Transverse colon (tissue), 4 donors: ENCODE measurements around the gene LYRM7. TPM values are rescaled to one million over a fixed set of nuclear protein-coding genes. Genes with fewer than 3 reads are reported as not detected.

Experiments
- DNase-seq: peaks from one replicate; pipeline ENCODE4 v3.0.0-alpha.2; 2019
- H3K27ac ChIP-seq, 4 donors: fragments of 200-600 bp; sonication (generic); 2 replicates each; pipeline ENCODE4 v1.5.1; 2016 to 2018; ENCODE audit warnings: inconsistent platforms in 4 of 4
- H3K27me3 ChIP-seq: fragments of 200-600 bp; sonication (generic); 2 replicates; pipeline ENCODE4 v1.5.1; 2017; ENCODE audit warnings: inconsistent platforms
- H3K36me3 ChIP-seq, 4 donors: fragments of 200-600 bp; sonication (generic); 2 replicates each; pipeline ENCODE4 v1.5.1; 2017 to 2019; ENCODE audit warnings: inconsistent platforms in 4 of 4
- H3K4me1 ChIP-seq, 4 donors: fragments of 200-600 bp; sonication (generic); 2 replicates each; pipeline ENCODE4 v1.5.1; 2017 to 2020; ENCODE audit warnings: inconsistent platforms in 4 of 4
- H3K4me3 ChIP-seq, 4 donors: fragments of 200-600 bp; sonication (generic); 1 replicate in 1 of 4; 2 replicates in 3 of 4; pipeline versions ENCODE4 v1.5.1 to v1.6.1; 2017 to 2019; ENCODE audit warnings: inconsistent platforms in 4 of 4
- H3K9me3 ChIP-seq, 2 donors: fragments of 200-600 bp; sonication (generic); 2 replicates each; pipeline ENCODE4 v1.5.1; 2017 to 2019; ENCODE audit warnings: inconsistent platforms in 2 of 2
- CTCF ChIP-seq, 5 experiments: fragments of 200-600 bp in 3 of 5; fragments of 450-650 bp in 2 of 5; sonication (generic) in 3 of 5; IDR thresholded peaks; 1 replicate in 2 of 5; 2 replicates in 3 of 5; pipeline ENCODE4 v1.5.1; 2016 to 2017; ENCODE audit warnings: antibody characterized with exemption in 5 of 5, inconsistent platforms in 3 of 5, mild to moderate bottlenecking in 2 of 5, moderate library complexity in 1 of 5
- EP300 ChIP-seq: sonication (generic); formaldehyde crosslinking; IDR thresholded peaks from one replicate; pipeline ENCODE4 v1.6.1; 2017; ENCODE audit warnings: antibody characterized with exemption, low read depth
- POLR2A ChIP-seq: fragments of 450-650 bp; IDR thresholded peaks from one replicate; pipeline ENCODE4 v1.6.1; 2016; ENCODE audit warnings: antibody characterized with exemption, mild to moderate bottlenecking, moderate library complexity
- POLR2AphosphoS5 ChIP-seq, 3 donors: sonication (generic); formaldehyde crosslinking; IDR thresholded peaks; one replicate each; pipeline ENCODE4 v1.6.1; 2016; ENCODE audit warnings: antibody characterized with exemption in 3 of 3
- WGBS, 2 donors: methylation state at CpG; one replicate each; pipeline ENCODE4 v1.1.5; 2018; ENCODE audit warnings: low coverage in 1 of 2; 5-methylcytosine and 5-hydroxymethylcytosine counted together
- in situ Hi-C, 4 donors: fragments of 200-750 bp; cut with MboI; loops; one replicate each; pipeline versions ENCODE4 v1.15.0 to v1.15.1; 2017; ENCODE audit warnings: low sequenced_read_pairs in 3 of 4, low pct_ligation_motif_present in 1 of 4, low pct_unique_long_range_greater_than_20kb in 1 of 4
- intact Hi-C: fragments of 100-400 bp; cut with DNase I; formaldehyde crosslinking; loops from one replicate; pipeline ENCODE4 v1.15.1; 2023; ENCODE audit warnings: low total_unique reads
- total RNA-seq, 4 donors: library from RNA; depleted of rRNA; stranded (reverse); fragments of >200 nt; gene quantifications; one replicate each; pipeline ENCODE4 v1.1.0, GENCODE V29; 2016

Gene LYRM7
- total RNA-seq, 4 donors from 2014 or later = 2.0 to 14.6 (median 12.3) TPM

- Histone ChIP-seq H3K27me3 (no peaks in the 10 kb centered on the region), H3K36me3 (no peaks in the 10 kb centered on the region), H3K27ac (peak overlapping the region; percentile 49 to 80 (median 70)), H3K4me3 (peak overlapping the region in 1 of 4 donors; percentile 18), H3K9me3 (peaks cover 8 to 9% of the 10 kb centered on the region in 2 donors), H3K4me1 (peaks cover 0 to 18% (median 6%) of the 10 kb centered on the region in 4 donors)
- intact Hi-C loops = no loop called here
- no peak for DNase-seq
- TF ChIP-seq EP300 (no peak), POLR2A (peak; percentile 53), POLR2AphosphoS5 (IDR thresholded peaks at IDR 0.05) (peak in 2 of 3 donors; percentile 62 to 63)
- in situ Hi-C loops = no loop called here
Measured at GRCh38 chr5:131245312-131245711, 74.6 kb downstream of the LYRM7 start.

GRCh38 chr5:131245948-131246347 lies 75.2 kb downstream of the LYRM7 start:
- no peaks in the 10 kb centered on the region for H3K27me3 ChIP-seq
- peaks cover 8 to 9% of the 10 kb centered on the region in 2 donors for H3K9me3 ChIP-seq
- H3K27ac ChIP-seq = peak overlapping the region; percentile 49 to 80 (median 70)
- DNase-seq = peak; percentile 69
- in situ Hi-C loops = no loop called here
- peak overlapping the region in 1 of 4 donors; percentile 18 for H3K4me3 ChIP-seq
- peaks cover 0 to 21% (median 6%) of the 10 kb centered on the region in 4 donors for H3K4me1 ChIP-seq
- WGBS, 2 donors = 74% methylated on average over 2 of the region's 2 CpGs; no CpG with 5 or more reads in 1 of the 2 donors
- no peaks in the 10 kb centered on the region for H3K36me3 ChIP-seq
- intact Hi-C loops = no loop called here
- no peak for TF ChIP-seq CTCF (IDR thresholded peaks at IDR 0.05)
- TF ChIP-seq EP300 = no peak
- TF ChIP-seq POLR2A = no peak
- TF ChIP-seq POLR2AphosphoS5 (IDR thresholded peaks at IDR 0.05) = no peak

- intact Hi-C loops = no loop called here
- Histone ChIP-seq H3K9me3 (peaks cover 8 to 9% of the 10 kb centered on the region in 2 donors), H3K27me3 (no peaks in the 10 kb centered on the region), H3K4me3 (no peak overlapping the region), H3K27ac (peak overlapping the region in 3 of 4 donors; percentile 49 to 80 (median 52)), H3K4me1 (peaks cover 0 to 24% (median 7%) of the 10 kb centered on the region in 4 donors), H3K36me3 (no peaks in the 10 kb centered on the region)
- no peak for DNase-seq
- TF ChIP-seq POLR2AphosphoS5 (IDR thresholded peaks at IDR 0.05) = no peak
- TF ChIP-seq CTCF (IDR thresholded peaks at IDR 0.05) = no peak
- TF ChIP-seq EP300 = no peak
- TF ChIP-seq POLR2A = no peak
- in situ Hi-C loops = no loop called here
- WGBS, 2 donors = 96 to 100% methylated on average over 2 to 4 of the region's 4 CpGs
Measured at GRCh38 chr5:131246504-131246903, 75.8 kb downstream of the LYRM7 start.

GRCh38 chr5:131250751-131251475 lies 80.2 kb downstream of the LYRM7 start:
- Histone ChIP-seq H3K4me1 (peaks cover 0 to 10% (median 3%) of the 10 kb centered on the region in 4 donors), H3K27ac (peak overlapping the region in 3 of 4 donors; percentile 30 to 66 (median 56)), H3K9me3 (peaks cover 8 to 9% of the 10 kb centered on the region in 2 donors), H3K27me3 (no peaks in the 10 kb centered on the region), H3K4me3 (no peak overlapping the region), H3K36me3 (no peaks in the 10 kb centered on the region)
- in situ Hi-C loops (no loop called here), intact Hi-C loops (no loop called here)
- 79 to 95% methylated on average over 3 of the region's 3 CpGs for WGBS, 2 donors
- DNase-seq = no peak
- TF ChIP-seq POLR2A (no peak), POLR2AphosphoS5 (IDR thresholded peaks at IDR 0.05) (no peak), CTCF (IDR thresholded peaks at IDR 0.05) (no peak), EP300 (no peak)
